ENCODE measurements around the gene GDI1.

- no peak for TF ChIP-seq POLR2AphosphoS5 (IDR thresholded peaks at IDR 0.05; ENCODE audit: low read depth, low read length)
- no peak for TF ChIP-seq POLR2A (IDR thresholded peaks at IDR 0.05; ENCODE audit: low read depth, low read length)
- TF ChIP-seq TAF1 (IDR thresholded peaks at IDR 0.05; ENCODE audit: borderline replicate concordance, low read depth, low read length), result no peak
These were observed 13.4 kb downstream of the GDI1 start for GRCh38 chrX:154450312-154450711.
